Stimulated activated CD4-positive, alpha-beta T cell treated with anti-CD3 and anti-CD28 coated beads, Interleukin-1b, Interleukin-23, amount 100 ng/mL, for 1 hour (primary cell): Measurements from ENCODE around the gene TSHZ2.
"Not testable (repeated sequence)": the region's sequence is repeated elsewhere in the genome, so short reads cannot be mapped to it uniquely, and the experiment has no call there.

Experiments
- DNase-seq, 2 donors: peaks; one replicate each; pipeline ENCODE4 v3.0.0-alpha.2; 2020; ENCODE audit warnings: low read depth in 2 of 2

TSHZ2 gene

DNA sequence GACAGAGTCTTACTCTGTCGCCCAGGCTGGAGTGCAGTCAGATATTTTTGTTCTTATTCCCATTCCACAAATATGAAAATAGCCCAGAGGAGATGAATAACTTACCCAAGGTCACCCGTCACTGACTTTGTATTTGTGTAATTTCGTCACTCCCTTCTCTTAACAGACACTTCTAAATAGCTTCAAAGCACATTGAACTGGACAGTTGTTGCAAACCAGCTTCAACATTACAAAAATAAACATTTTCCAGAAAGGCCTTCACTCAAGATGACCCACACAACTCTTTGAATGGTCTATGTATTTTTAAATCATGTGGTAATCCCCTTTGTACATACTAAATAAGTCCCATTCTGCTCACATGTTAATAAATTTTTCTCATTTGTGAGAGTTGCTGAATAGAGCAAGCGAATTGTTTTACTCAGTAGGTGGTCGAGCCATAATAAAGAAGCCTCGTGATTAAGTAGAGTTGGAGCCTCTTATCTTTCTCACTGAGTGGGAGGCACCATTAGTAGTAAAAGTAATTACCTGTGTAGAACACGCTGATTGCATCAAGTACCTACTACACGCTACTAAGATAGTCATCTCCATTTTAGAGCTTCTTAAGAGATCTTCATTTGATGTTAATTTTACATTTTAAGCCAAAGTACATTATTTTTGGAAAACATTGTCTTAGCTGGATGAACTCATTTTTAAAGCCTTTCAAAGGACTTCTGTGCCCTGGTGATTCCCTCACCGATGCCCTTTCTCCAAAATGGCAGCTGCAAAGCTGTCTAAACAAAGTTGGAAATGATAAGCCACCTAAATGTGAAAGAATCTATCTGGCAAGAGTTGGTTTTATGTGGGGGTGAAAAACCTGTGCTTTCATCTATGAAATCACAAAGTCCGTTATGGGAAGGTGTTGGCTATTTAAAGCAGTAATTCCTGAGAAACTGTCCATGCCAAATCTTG, 110.0 kb downstream of the TSHZ2 start:
- no peak for DNase-seq

DNA sequence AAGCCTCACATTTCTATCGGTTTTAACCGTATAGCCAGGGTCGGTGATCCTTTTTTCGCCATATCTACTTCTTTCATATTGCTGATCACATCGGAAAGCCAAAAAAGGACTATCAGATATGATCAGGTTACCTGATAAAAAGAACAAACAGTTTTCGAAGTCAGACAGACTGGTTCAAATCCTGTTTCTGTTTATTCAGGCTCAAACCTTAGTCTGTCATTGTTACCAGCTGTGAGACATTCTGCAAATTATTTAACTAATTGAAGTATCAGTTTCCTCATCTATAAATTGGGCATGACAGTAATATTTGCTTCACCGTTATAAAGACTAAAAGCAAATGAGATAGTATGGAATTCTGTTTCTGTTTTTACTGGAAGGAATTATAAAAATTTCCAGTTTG, 111.3 kb downstream of the TSHZ2 start:
- no peak for DNase-seq

DNA sequence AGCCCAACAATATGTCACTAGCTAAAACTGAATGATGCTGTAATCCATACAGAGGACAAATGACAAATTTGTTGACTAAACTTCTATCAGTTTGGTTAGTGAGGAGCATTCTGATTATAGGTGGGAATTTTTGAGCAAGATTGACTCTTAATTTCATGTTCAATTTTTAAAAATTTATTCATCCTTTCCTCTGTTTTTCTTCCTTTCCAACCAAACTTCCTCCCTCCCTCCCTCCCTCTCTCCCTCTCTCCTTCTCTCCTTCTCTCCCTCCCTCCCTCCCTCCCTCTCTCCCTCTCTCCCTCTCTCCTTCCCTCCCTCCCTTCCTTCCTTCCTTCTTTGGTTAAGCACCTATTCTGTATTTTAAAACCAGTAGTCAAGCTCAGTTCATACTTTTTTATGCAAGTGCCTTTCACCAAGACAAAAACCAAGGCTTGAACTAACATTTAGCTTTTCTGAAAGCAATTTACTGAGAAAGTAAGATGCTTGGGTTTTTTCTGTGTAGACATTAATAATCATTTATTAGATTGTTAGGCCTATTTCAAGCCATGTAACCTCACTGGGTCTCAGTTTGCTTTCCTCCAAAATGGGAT, 112.3 kb downstream of the TSHZ2 start:
- DNase-seq: no peak

DNA sequence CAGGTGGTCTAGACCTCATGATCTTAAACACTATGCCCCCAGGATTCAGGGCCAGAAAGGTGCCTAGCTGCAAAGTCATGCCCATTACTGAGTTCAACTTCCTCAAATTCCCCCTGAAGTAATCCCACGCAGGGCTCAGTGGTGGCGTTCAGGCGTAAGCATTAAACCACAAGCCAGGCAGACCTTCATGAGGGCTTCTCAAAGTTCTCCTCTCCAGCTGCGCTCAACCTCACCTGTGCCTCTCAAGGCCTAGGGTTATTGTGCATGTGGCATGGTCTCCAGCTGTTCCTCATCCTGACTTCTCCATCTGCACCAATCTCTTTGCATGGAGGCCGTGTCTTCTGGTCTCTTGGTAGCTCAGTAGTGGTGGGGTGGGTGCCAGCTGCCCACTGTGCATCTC, 113.6 kb downstream of the TSHZ2 start:
- no peak for DNase-seq

DNA sequence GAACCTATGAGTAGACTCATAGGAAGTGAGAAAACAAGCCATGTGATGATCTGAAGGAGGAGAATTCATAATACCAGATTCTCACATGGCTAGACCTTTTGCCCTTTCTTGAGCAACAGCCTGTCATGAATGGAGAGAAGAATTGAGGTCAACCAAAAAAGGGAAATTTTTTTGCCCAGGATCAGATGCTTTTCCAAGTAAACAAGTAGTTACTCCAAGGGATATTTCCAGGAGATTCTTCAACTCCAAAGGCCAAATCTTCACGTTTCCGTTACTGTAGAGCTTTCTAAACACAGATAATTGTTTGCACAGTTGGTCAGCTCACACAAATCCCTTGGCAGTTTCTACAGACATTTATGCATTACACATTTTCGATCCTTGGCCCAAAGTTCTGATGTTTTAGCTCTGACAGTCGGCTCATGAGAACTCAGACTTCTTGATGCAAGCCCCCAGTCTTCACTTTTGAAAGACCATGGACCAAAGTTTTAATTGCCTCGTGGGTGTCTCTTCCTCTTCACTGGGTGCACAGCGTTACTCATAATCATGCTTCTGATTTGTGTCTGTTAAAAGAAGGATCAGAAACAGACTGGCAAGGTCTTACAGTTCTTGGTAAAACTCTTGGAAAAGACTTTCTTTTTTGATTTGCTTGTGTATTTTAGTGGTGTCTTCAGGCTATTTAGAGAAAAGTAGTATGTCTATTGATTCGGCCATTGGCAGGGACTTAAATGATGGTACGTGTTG, 115.0 kb downstream of the TSHZ2 start:
- no peak for DNase-seq

DNA sequence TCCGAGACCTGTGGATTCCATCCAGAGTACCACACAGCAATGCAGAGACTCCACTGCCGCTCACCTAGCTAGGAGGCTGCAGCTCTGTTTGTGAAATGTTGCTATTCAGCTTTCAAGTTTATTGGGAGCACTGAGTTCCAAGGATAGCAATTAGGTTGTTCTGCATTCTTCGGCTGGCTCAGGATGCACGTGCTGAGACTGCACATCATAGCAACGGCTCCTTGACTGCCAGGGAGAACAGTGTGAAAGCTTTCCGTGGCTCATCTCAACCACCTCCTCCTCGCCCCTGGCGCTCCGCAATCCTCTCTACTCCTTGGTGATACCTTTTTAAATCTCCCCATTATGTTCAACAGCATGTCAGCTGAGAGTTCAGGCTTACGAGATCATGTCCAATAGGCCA, 116.6 kb downstream of the TSHZ2 start:
- no peak for DNase-seq

DNA sequence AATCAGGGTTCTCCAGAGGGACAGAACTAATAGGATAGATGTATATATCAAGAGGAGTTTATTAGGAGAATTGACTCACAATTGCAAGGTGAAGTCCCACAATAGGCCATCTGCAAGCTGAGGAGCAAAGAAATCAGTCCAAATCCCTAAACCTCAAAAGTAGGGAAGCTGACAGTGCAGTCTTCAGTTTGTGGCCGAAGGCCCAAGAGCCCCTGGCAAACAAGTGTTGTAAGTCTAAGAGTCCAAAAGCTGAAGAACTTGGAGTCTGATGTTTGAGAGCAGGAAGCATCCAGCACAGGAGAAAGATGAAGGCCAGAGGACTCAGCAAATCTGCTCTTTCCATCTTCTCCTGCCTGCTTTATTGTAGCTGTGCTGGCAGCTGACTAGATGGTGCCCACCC, 117.7 kb downstream of the TSHZ2 start:
- DNase-seq: not testable (repeated sequence)

DNA sequence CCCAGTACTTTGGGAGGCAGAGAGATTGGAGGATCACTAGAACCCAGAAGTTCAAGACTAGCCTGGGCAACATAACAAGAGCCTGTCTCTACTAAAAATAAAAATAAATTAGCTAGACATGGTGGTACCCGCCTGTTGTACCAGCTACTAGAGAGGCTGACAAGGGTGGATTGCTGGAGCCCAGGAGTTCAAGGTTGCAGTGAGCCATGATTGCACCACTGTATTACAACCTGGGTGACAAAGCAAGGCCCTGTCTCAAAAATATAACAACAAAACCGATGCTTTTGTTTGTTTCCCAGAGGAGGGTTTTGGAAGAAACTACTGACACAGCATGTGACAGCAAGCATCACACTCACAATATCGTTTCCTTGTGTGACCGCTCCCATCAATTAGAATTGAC, 119.6 kb downstream of the TSHZ2 start:
- no peak for DNase-seq

DNA sequence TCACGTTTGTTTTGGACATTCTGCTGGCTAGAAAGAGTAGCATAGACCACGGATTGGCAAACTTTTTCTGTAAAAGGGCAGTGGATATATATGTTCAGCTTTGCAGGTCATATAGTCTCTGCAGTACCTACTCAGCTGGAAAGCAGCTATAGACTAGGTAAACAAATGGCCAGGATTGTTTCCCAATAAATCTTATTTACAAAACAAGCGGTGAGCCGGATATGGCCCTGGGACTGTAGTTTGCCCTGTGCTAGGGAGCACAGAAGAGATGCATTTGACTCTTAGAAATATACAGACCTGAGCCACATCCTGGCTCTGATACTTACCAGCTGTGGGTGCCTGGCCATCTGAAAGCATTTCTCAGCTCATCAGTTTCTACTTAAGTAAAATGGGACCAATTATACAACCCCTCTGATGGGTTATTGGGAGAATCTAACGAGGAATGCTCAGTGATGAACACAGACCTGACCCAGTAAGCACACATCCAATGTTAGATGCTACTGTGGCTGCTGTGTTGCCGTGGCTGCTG, 120.7 kb downstream of the TSHZ2 start:
- no peak for DNase-seq

DNA sequence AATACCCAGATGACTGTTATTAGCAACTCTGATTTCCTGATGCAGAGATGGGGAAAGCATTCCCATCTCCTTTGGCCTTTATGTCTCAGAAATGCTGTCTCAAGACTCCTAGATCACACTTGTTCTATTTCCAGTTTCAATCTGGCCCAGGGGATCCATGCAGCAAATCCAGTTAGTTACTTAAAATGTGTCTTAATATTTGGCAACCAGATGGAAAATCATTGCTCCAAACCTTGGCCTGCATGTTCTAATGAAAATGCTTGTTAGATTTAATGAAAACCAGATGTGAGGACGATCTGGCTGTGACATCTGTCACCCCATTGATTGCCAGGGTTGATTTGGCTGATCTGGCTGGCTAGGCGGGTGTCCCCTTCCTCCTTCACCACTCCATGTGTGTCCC, 125.2 kb downstream of the TSHZ2 start:
- DNase-seq: no peak

DNA sequence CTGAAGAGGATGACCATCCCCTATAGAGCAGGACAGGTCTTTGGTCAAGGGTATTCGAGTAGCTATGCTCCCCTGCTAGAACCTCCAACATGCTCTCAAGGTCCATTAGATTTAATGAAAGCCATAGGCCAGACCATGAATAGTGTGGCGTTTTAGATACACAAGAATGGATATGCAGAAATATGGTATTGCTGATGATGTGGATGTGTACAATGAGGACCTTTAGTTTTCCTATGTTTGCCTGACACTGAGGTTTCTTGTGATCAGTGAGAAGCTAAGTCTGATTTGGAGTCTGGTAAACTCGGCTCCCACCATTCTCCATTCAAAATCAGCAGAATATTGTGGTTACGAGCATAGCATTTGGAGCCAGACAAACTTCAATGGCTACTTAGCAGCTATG, 125.6 kb downstream of the TSHZ2 start:
- no peak for DNase-seq

DNA sequence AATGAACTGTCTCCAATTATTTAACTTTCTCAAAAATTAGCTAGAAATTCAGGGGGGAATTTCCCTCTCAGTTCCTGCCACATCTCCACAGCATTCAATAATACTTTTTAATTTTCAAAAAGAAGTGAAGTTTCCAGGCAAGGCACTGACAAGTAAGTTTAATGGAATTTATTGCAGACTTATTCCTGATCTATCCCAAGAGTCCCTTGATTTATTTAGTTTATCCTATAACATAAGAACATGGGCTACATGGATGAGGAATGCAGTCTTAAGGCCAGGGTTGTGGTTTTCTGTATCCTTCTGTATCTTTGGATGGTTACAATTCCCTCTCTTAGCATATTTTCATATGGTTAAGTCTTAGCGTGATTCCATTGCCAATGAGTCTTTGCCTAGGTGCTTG, 126.5 kb downstream of the TSHZ2 start:
- DNase-seq: no peak

DNA sequence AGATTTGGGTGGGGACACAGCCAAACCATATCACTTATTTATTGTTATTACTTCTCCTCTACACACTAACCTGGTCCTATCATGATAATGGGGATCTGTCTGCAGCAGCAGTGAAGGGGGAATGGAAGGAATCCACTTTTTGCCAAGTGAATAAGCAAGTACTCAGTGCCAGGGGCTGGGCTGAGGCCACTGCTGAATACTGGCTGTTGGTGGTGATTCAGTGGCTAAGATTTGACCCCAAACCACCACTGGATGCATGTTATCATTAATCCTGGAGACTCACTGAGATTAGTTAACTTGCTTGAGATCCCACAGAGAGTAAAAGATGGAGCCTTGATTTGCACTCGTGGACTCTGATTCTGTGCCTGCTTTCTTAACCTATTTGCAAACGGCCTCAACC, 127.7 kb downstream of the TSHZ2 start:
- no peak for DNase-seq

DNA sequence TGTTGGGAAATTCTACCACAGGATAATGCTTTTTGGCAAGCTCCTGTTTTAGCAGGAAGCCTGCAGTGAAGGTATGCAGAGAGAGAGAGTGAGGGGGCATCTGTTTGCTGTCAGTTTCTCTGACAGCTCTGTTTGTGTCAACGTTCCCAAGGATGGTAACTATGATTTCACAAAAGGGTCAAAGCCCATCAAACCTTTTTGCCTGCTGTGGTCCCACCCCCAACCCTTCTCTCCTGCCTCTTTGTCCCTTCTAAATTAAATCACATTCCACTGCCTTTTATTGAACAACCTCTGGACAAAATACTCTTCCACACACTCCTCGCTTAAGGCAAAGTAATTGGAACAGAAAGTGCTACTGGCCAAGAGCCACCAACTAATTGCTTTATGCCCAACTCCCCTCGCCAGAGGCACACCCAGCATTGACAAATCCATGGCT, 128.3 kb downstream of the TSHZ2 start:
- no peak for DNase-seq

DNA sequence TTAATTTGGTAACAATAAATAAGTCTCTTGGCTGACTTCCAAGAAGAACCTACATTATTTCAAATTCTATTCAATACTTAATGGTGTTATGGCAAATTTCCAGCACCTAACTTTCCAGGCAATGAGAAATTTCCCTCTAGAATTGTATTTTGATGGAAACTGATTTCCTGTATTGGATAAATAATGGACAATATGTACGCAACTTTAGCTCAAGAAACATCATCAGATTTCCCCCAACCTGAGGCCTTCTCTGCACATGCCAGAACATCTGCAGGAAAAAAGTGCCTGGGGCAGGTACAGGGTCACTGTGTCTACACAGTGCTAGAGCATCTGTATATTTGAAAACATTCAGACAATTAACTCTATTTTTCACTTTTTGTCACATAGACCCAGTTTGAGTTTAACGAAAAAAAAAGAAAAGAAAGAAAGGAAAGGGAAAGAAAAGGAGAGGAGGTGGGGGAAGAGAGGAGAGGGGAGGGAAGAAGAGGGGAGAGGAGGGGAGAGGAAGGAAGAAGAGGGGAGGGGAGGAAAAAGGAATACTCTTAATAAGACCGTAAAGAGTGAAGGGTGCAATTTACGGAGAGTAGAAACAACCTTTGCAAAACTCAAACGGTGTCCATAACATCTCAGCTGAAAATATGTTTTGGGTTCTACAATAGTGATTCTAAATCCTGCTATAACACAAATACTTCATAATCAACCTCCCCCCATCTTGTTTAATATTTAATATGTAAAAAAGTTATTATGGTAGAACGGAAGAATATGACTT, 130.0 kb downstream of the TSHZ2 start:
- no peak for DNase-seq

DNA sequence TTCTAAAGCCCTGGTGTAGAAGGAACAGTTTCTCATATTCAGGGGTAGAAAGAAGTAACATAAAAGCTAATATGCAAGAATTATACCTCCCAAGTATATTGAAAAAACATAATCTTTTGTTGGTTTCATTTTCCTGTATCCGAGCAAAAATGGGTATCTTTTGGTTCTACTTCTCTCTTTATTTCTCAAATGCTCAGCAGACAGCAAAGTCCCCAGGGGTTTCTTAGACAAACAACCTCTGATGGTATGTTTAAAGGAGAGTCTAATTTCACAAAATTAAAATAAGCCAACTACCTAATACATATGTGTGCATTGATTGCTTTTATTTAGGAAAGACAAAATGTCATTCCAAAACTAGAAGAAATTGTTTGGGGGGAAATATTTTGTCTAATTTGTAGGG, 131.0 kb downstream of the TSHZ2 start:
- no peak for DNase-seq

DNA sequence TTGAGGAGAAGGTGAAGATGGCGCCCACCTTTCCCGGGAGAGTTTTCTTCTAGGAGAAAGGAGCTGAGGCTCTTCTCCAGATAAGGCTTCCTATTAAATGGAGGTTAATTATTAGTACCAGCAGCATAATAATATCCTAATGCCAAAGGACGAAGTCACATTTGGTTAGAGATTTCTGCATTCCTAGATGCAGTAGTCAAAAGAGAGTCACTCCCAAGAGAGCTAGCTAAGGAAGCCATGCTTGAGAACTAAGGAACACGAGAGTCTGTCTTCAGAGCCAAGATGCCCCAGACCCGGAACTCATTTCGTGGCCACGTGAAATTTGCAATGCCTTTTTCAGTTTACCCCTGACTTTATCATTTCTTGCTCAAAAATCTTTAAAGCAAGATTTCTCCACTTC, 132.7 kb downstream of the TSHZ2 start:
- no peak for DNase-seq

DNA sequence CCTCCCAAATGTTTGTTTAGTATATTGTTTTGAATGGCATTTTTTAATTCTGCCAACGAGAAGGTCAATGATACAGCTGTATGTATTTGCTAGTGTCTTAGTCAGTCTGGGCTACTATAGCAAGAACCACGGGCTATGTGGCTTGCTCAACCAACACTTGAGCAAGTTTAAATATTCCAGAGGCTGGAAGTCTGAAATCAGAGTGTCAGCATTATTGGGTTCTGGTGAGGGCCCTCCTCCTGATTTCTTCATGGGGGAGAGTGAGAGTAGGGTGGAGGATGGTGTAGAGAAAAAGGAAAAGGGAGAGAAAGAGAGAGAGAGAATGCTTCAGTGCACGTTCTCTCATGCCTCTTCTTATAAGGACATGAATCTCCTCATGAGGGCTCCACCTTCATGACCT, 144.6 kb downstream of the TSHZ2 start:
- no peak for DNase-seq

DNA sequence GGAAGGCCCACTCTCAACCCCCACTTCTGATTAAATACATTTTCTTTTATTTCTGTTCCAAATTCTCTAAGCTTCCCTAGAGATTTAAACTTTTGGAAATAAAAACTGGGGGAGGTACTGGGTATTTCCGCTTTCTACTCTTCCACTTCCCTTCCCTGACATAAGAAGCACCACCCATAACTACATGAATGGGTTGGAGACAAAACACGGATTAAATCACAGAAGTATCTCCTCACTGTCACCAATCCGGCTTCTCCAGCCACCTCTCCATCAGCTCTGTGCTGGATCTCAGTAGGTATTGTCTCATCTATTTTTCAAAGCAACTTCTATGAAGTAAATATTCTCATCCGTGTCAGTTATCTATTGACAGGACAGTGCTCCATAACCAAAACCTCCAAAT, 150.7 kb downstream of the TSHZ2 start:
- no peak for DNase-seq

DNA sequence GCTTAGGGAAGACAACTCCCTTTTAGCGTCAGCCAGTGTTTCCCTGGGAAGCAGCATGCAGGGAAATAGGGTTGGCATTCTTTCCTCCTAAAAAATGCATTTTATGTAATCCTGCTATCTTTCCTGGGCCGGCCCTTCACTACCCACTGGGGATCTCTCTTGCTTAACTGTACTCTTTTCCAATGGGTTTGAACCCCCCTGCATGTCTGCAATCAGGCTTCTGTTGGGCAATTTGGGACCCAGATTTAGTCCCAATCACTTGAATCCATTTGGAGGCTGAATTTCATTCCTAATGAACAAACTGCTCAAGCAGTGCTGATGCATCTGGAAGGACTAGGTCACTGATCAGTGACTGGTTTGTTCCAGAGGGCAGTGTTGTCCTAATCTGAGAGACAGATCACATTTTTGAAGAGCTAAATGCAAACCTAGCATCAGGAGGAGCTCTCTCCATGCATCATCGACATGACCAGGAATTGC, 152.0 kb downstream of the TSHZ2 start:
- DNase-seq: no peak

DNA sequence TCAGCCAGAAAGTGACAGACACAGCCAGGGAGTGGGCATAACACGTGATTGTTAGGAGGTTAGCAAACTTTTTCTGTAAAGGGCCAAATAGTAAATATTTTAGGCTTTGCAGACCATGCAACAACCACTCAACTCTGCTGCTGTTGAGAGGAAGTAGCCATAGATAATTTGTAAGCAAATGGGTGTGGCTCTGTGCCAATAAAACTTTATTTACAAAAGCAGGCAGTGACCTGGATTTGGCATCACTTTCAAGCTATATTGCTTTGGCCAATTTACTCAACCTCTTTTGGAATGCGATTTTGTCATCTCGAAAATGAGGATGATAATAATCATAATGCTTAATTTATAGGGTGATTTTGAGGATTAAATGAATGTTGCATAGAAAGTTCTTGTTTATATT, 152.6 kb downstream of the TSHZ2 start:
- DNase-seq: no peak

DNA sequence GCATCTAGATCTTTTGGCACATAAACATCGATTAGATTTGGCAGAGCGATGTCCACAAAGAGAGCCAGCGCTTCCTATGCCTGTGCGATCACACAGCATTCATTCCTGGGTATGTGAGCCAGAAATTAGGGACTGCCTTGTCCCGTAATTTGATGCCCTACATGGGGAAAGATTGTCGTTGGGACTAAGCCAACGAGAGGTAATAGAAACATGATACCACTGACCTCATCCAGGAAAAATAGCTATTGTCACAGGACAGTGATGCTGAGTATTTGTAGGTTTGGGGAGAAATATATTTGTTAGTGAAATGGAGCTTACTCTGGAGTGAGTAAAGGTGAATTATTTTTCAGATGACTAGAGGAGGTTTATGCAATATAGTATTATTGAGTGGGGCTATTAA, 154.0 kb downstream of the TSHZ2 start:
- DNase-seq: no peak
